WTC11 (cell line): ENCODE measurements around the gene DCHS2. TPM values are rescaled to one million over a fixed set of nuclear protein-coding genes. Genes with fewer than 3 reads are reported as not detected.

Experiments used
- ATAC-seq: fragments of 200-7000 bp; cut with Tn5 transposase; 2 replicates; pipeline ENCODE4 v1.10.0; 2021; ENCODE audit warnings: mild to moderate bottlenecking, moderate library complexity
- CTCF ChIA-PET: fragments of 300-600 bp; sonication (Branson Sonifier 250); formaldehyde crosslinking; loops from one replicate; lab custom pipeline; 2021; ENCODE audit warnings: antibody characterized with exemption; lab: Charles Lee
- POLR2A ChIA-PET: fragments of 350-600 bp; sonication (Branson Sonifier 250); formaldehyde crosslinking; loops from one replicate; lab custom pipeline; 2021; ENCODE audit warnings: antibody characterized with exemption; lab: Charles Lee
- DNase-seq: peaks from one replicate; pipeline ENCODE4 v3.0.0; 2021; ENCODE audit warnings: low spot score
- H3K27ac Mint-ChIP-seq: 2 replicates; pipeline ENCODE4 v1.8.0; 2021; ENCODE audit warnings: mixed read lengths
- H3K27me3 Mint-ChIP-seq: 2 replicates; pipeline ENCODE4 v1.8.0; 2021; ENCODE audit warnings: low read depth, mild to moderate bottlenecking, moderate library complexity, mixed read lengths
- H3K36me3 Mint-ChIP-seq: 2 replicates; pipeline ENCODE4 v1.8.0; 2021; ENCODE audit warnings: mixed read lengths
- H3K4me1 Mint-ChIP-seq: 2 replicates; pipeline ENCODE4 v1.8.0; 2022; ENCODE audit warnings: mixed read lengths
- H3K4me3 Mint-ChIP-seq: 2 replicates; pipeline ENCODE4 v1.8.0; 2021; ENCODE audit warnings: mild to moderate bottlenecking, moderate library complexity, mixed read lengths
- H3K9me3 Mint-ChIP-seq: 2 replicates; pipeline ENCODE4 v1.8.0; 2021; ENCODE audit warnings: mixed read lengths
- AFF4 ChIP-seq: sonication (generic); formaldehyde crosslinking; IDR thresholded peaks from 2 replicates; pipeline ENCODE4 v1.8.1; 2023; ENCODE audit warnings: mild to moderate bottlenecking, missing genetic modification reagents, borderline replicate concordance
- CREB1 ChIP-seq: sonication (generic); formaldehyde crosslinking; IDR thresholded peaks from 2 replicates; pipeline ENCODE4 v1.8.0; 2023; ENCODE audit warnings: mild to moderate bottlenecking, missing genetic modification reagents
- EMX1 ChIP-seq: fragments of 250-450 bp; sonication (Bioruptor Pico); IDR thresholded peaks from 2 replicates; pipeline ENCODE4 v1.8.0; 2021; ENCODE audit warnings: mild to moderate bottlenecking
- GABPB1 ChIP-seq: sonication (generic); formaldehyde crosslinking; IDR thresholded peaks from 2 replicates; pipeline ENCODE4 v1.8.1; 2023; ENCODE audit warnings: mild to moderate bottlenecking, missing genetic modification reagents
- MLX ChIP-seq: sonication (generic); formaldehyde crosslinking; IDR thresholded peaks from 2 replicates; pipeline ENCODE4 v1.8.1; 2023; ENCODE audit warnings: mild to moderate bottlenecking, missing genetic modification reagents, moderate library complexity
- RORB ChIP-seq: fragments of 250-450 bp; sonication (Bioruptor Pico); IDR thresholded peaks from 2 replicates; pipeline ENCODE4 v1.9.0; 2021; ENCODE audit warnings: mild to moderate bottlenecking
- SOX15 ChIP-seq: fragments of 250-450 bp; sonication (Bioruptor Pico); IDR thresholded peaks from 2 replicates; pipeline ENCODE4 v1.9.0; 2021; ENCODE audit warnings: mild to moderate bottlenecking
- TEAD4 ChIP-seq: sonication (generic); formaldehyde crosslinking; IDR thresholded peaks from 2 replicates; pipeline ENCODE4 v1.8.0; 2022; ENCODE audit warnings: mild to moderate bottlenecking, missing genetic modification reagents
- TP53 ChIP-seq: sonication (generic); formaldehyde crosslinking; IDR thresholded peaks from 2 replicates; pipeline ENCODE4 v1.8.1; 2023; ENCODE audit warnings: mild to moderate bottlenecking, missing genetic modification reagents
- USF2 ChIP-seq: sonication (generic); formaldehyde crosslinking; IDR thresholded peaks from 2 replicates; pipeline ENCODE4 v1.8.1; 2023; ENCODE audit warnings: mild to moderate bottlenecking, missing genetic modification reagents, moderate library complexity
- ZBTB21 ChIP-seq: sonication (generic); formaldehyde crosslinking; IDR thresholded peaks from 2 replicates; pipeline ENCODE4 v1.8.1; 2023; ENCODE audit warnings: mild to moderate bottlenecking, missing genetic modification reagents, borderline replicate concordance
- ZNF138 ChIP-seq: sonication (generic); formaldehyde crosslinking; conservative IDR thresholded peaks from 2 replicates; pipeline ENCODE4 v1.8.1; 2022; ENCODE audit warnings: mild to moderate bottlenecking, moderate library complexity, missing genetic modification reagents
- ZNF281 ChIP-seq: sonication (generic); formaldehyde crosslinking; IDR thresholded peaks from 2 replicates; pipeline ENCODE4 v1.8.0; 2023; ENCODE audit warnings: mild to moderate bottlenecking, missing genetic modification reagents
- ZNF396 ChIP-seq: fragments of 250-450 bp; sonication (Bioruptor Pico); IDR thresholded peaks from 2 replicates; pipeline ENCODE4 v1.8.0; 2021; ENCODE audit warnings: mild to moderate bottlenecking, moderate library complexity, borderline replicate concordance
- ZNF532 ChIP-seq: fragments of 250-450 bp; sonication (Bioruptor Pico); IDR thresholded peaks from 2 replicates; pipeline ENCODE4 v1.9.0; 2021; ENCODE audit warnings: mild to moderate bottlenecking, borderline replicate concordance
- total RNA-seq: library from RNA; stranded (reverse); gene quantifications from 3 replicates; pipeline ENCODE4 v1.2.3, GENCODE V29; 2021

DCHS2 gene
- total RNA-seq, 1 experiment from 2014 or later: 1.3 TPM

- TF ChIP-seq ZNF281 (no peak), TP53 (CRISPR knock-in tag) (no peak), RORB (CRISPR knock-in tag) (no peak), CREB1 (CRISPR knock-in tag) (no peak), GABPB1 (no peak), USF2 (CRISPR knock-in tag) (no peak), ZNF396 (no peak), MLX (CRISPR knock-in tag) (no peak)
These were observed 70.0 kb downstream of the DCHS2 start (continued) for GRCh38 chr4:154421618-154422017.

- no peak for ATAC-seq
- H3K27me3 Mint-ChIP-seq: peaks cover 17% of the 10 kb centered on the region
- CTCF ChIA-PET: interaction anchor here (1.1 to 2.4 kb wide), 8 partner anchors 15 to 116 kb away, joined by 3 to 24 read pairs (median 5); partner anchors contain the start of gene DCHS2
- POLR2A ChIA-PET: no interaction called here
- TF ChIP-seq AFF4 (CRISPR knock-in tag): no peak
- no peak for TF ChIP-seq ZNF138 (CRISPR knock-in tag)
- no peak for TF ChIP-seq ZNF532
- no peak for TF ChIP-seq EMX1 (CRISPR knock-in tag)
- no peak for TF ChIP-seq TP53 (CRISPR knock-in tag)
- no peak for TF ChIP-seq TEAD4 (CRISPR knock-in tag)
- no peak for TF ChIP-seq SOX15 (CRISPR knock-in tag)
- no peak for TF ChIP-seq ZBTB21 (CRISPR knock-in tag)
- no peaks in the 10 kb centered on the region for H3K36me3 Mint-ChIP-seq
- H3K4me3 Mint-ChIP-seq: peak overlapping the region; percentile 95
- H3K4me1 Mint-ChIP-seq: peaks cover 19% of the 10 kb centered on the region
- no peaks in the 10 kb centered on the region for H3K9me3 Mint-ChIP-seq
- no peak overlapping the region for H3K27ac Mint-ChIP-seq
- no peak for DNase-seq
These were observed 74.3 kb downstream of the DCHS2 start for GRCh38 chr4:154417373-154417673.
